ENCODE data around the gene PLCH2. TPM values are rescaled to one million over a fixed set of nuclear protein-coding genes. Genes with fewer than 3 reads are reported as not detected.
"Not testable (repeated sequence)": the region's sequence is repeated elsewhere in the genome, so short reads cannot be mapped to it uniquely, and the experiment has no call there.

Gene PLCH2
- total RNA-seq, 1 experiment from 2014 or later, result 0.22 TPM

- not testable (repeated sequence) for H3K9me3 ChIP-seq (replicated peaks); H3K27ac ChIP-seq; DNase-seq; H3K4me3 ChIP-seq; H3K4me1 ChIP-seq; H3K36me3 ChIP-seq
- H3K27me3 ChIP-seq, result peaks cover 55% of the 10 kb centered on the region
Observed at GRCh38 chr1:2553076-2553475, 77.0 kb downstream of the PLCH2 start.

- no peak for DNase-seq
- Histone ChIP-seq H3K27ac (no peak overlapping the region), H3K27me3 (peaks cover 61% of the 10 kb centered on the region), H3K4me1 (no peaks in the 10 kb centered on the region), H3K9me3 (replicated peaks) (no peaks in the 10 kb centered on the region), H3K36me3 (no peaks in the 10 kb centered on the region), H3K4me3 (no peak overlapping the region)
Observed at GRCh38 chr1:2553871-2554620, 78.0 kb downstream of the PLCH2 start.

GRCh38 chr1:2554621-2555387, 78.7 kb downstream of the PLCH2 start:
- Histone ChIP-seq H3K9me3 (replicated peaks) (no peaks in the 10 kb centered on the region), H3K27ac (no peak overlapping the region), H3K4me3 (no peak overlapping the region), H3K27me3 (peaks cover 61% of the 10 kb centered on the region), H3K4me1 (no peaks in the 10 kb centered on the region), H3K36me3 (no peaks in the 10 kb centered on the region)
- DNase-seq, result no peak

Other genes with a start within 250 kb of the PLCH2 start
- 12.8 and 13.1 TPM in 2 replicates for gene SKI, start 248.0 kb upstream of the PLCH2 start, total RNA-seq (2014; rRNA removed; shearing (Covaris generic))
- 7.5 TPM in 2 replicates for gene MORN1, start 84.7 kb upstream of the PLCH2 start, total RNA-seq (2014; rRNA removed; shearing (Covaris generic))
- gene RER1, start 84.4 kb upstream of the PLCH2 start, total RNA-seq (2014; rRNA removed; shearing (Covaris generic)), result 124 and 145 TPM in 2 replicates
- 28.8 and 32.7 TPM in 2 replicates for gene PEX10, start 63.7 kb upstream of the PLCH2 start, total RNA-seq (2014; rRNA removed; shearing (Covaris generic))
- 42.1 and 48.8 TPM in 2 replicates for gene PANK4, start 50.3 kb downstream of the PLCH2 start, total RNA-seq (2014; rRNA removed; shearing (Covaris generic))
- gene HES5, start 54.0 kb downstream of the PLCH2 start, total RNA-seq (2014; rRNA removed; shearing (Covaris generic)), result not detected in 2 replicates
- 0.51 TPM in 1 of 2 replicates, not detected in the other for gene TNFRSF14, start 80.1 kb downstream of the PLCH2 start, total RNA-seq (2014; rRNA removed; shearing (Covaris generic))
- gene PRXL2B, start 110.5 kb downstream of the PLCH2 start, total RNA-seq (2014; rRNA removed; shearing (Covaris generic)), result 21.3 and 22.5 TPM in 2 replicates
- gene MMEL1, start 156.7 kb downstream of the PLCH2 start, total RNA-seq (2014; rRNA removed; shearing (Covaris generic)), result not detected in 2 replicates